HepG2 (cell line): ENCODE data around the gene RMDN2. TPM values are rescaled to one million over a fixed set of nuclear protein-coding genes. Genes with fewer than 3 reads are reported as not detected.
A peak's percentile ranks its signal among the peaks of the same experiment; 100 is the strongest.

Experiments used
- ATAD3A ChIP-seq: sonication (generic); formaldehyde crosslinking; IDR thresholded peaks from 2 replicates; pipeline ENCODE4 v1.4.0; 2020; ENCODE audit warnings: missing genetic modification reagents
- ATF1 ChIP-seq: IDR thresholded peaks from 2 replicates; pipeline ENCODE4 v1.6.1; 2016; ENCODE audit warnings: mild to moderate bottlenecking, control low read depth
- BRD4 ChIP-seq: sonication (generic); formaldehyde crosslinking; IDR thresholded peaks from 2 replicates; pipeline ENCODE4 v1.4.0; 2020; ENCODE audit warnings: missing genetic modification reagents
- CHD2 ChIP-seq: IDR thresholded peaks from 2 replicates; pipeline ENCODE4 v1.6.1; 2011; ENCODE audit warnings: low read depth, low read length, improper control_type of control experiment
- GATAD1 ChIP-seq: IDR thresholded peaks from 2 replicates; pipeline ENCODE4 v1.6.1; 2016; ENCODE audit warnings: missing genetic modification reagents, missing compliant biosample characterization
- GLI4 ChIP-seq: sonication (generic); formaldehyde crosslinking; IDR thresholded peaks from 2 replicates; pipeline ENCODE4 v1.5.1; 2020; ENCODE audit warnings: missing genetic modification reagents, mild to moderate bottlenecking, moderate library complexity, borderline replicate concordance
- HDAC6 ChIP-seq: fragments of 200-600 bp; sonication (generic); IDR thresholded peaks from 2 replicates; pipeline ENCODE4 v1.7.0; 2017; ENCODE audit warnings: mild to moderate bottlenecking, antibody characterized with exemption, low read length, low read depth
- IRF9 ChIP-seq: sonication (generic); formaldehyde crosslinking; IDR thresholded peaks from 2 replicates; pipeline ENCODE4 v1.8.0; 2022; ENCODE audit warnings: missing genetic modification reagents, mild to moderate bottlenecking, borderline replicate concordance
- NR1H2 ChIP-seq: sonication (generic); formaldehyde crosslinking; IDR thresholded peaks from 2 replicates; pipeline ENCODE4 v1.8.1; 2022; ENCODE audit warnings: low read depth, missing genetic modification reagents, borderline replicate concordance
- RAD51 ChIP-seq: fragments of 450-650 bp; IDR thresholded peaks from 2 replicates; pipeline ENCODE4 v1.6.1; 2016; ENCODE audit warnings: borderline replicate concordance
- SOX13 ChIP-seq, 3 experiments: fragments of 450-650 bp in 1 of 3; sonication (generic) in 1 of 3; formaldehyde crosslinking in 1 of 3; IDR thresholded peaks in 2 of 3; conservative IDR thresholded peaks in 1 of 3; 2 replicates each; pipeline versions ENCODE4 v1.5.0 to v1.6.1; 2016 to 2020; ENCODE audit warnings: antibody characterized with exemption in 1 of 3, mild to moderate bottlenecking in 1 of 3, missing compliant biosample characterization in 1 of 3, missing genetic modification reagents in 1 of 3, moderate library complexity in 1 of 3
- ZFX ChIP-seq: sonication (generic); formaldehyde crosslinking; IDR thresholded peaks from 2 replicates; pipeline ENCODE4 v1.4.0; 2020; ENCODE audit warnings: mild to moderate bottlenecking, low read depth, missing genetic modification reagents, moderate library complexity
- ZNF101 ChIP-seq: sonication (generic); formaldehyde crosslinking; IDR thresholded peaks from 2 replicates; pipeline ENCODE4 v1.4.0; 2020; ENCODE audit warnings: mild to moderate bottlenecking, low read depth, missing genetic modification reagents, borderline replicate concordance
- ZNF383 ChIP-seq: sonication (generic); formaldehyde crosslinking; IDR thresholded peaks from 2 replicates; pipeline ENCODE4 v1.4.0; 2020; ENCODE audit warnings: missing genetic modification reagents, mild to moderate bottlenecking, borderline replicate concordance
- ZNF616 ChIP-seq: sonication (generic); formaldehyde crosslinking; IDR thresholded peaks from 2 replicates; pipeline ENCODE4 v1.5.0; 2020; ENCODE audit warnings: low read depth, mild to moderate bottlenecking, missing genetic modification reagents
- ZNF709 ChIP-seq: sonication (generic); formaldehyde crosslinking; IDR thresholded peaks from 2 replicates; pipeline ENCODE4 v1.5.0; 2020; ENCODE audit warnings: mild to moderate bottlenecking, missing genetic modification reagents
- ZNF768 ChIP-seq: sonication (generic); formaldehyde crosslinking; IDR thresholded peaks from 2 replicates; pipeline ENCODE4 v1.4.0; 2020; ENCODE audit warnings: missing genetic modification reagents
- polyA plus RNA-seq, 8 experiments: library from polyadenylated mRNA; depleted of rRNA in 3 of 8; stranded (reverse) in 7 of 8; unstranded in 1 of 8; fragments of >200 nt; fragmentation: Illumina TruSeq in 4 of 8; extraction: Trizol in 4 of 8; gene quantifications; 2 replicates each; pipeline versions ENCODE4 v1.2.1 to v1.2.3, GENCODE V29; 2011 to 2016; ENCODE audit warnings: low read depth in 4 of 8, missing spikeins in 1 of 8, mixed read lengths in 1 of 8; ENCODE audit not compliant: insufficient read depth in 1 of 8
- total RNA-seq, 5 experiments: library from RNA; depleted of rRNA; stranded (reverse); fragments of >200 nt; fragmentation: Illumina TruSeq; extraction: Trizol; gene quantifications; 2 replicates each; pipeline ENCODE4 v1.2.3, GENCODE V29; 2016; ENCODE audit warnings: low read depth in 1 of 5
- TF ChIP-seq, protein P1 (sequence below): sonication (generic); formaldehyde crosslinking; conservative IDR thresholded peaks from 2 replicates; pipeline ENCODE4 v1.4.0; 2020; ENCODE audit warnings: missing genetic modification reagents
- TF ChIP-seq, protein P2 (sequence below): sonication (generic); formaldehyde crosslinking; IDR thresholded peaks from 2 replicates; pipeline ENCODE4 v1.5.0; 2020; ENCODE audit warnings: mild to moderate bottlenecking, missing genetic modification reagents, moderate library complexity
- TF ChIP-seq, protein P3 (sequence below): sonication (generic); formaldehyde crosslinking; IDR thresholded peaks from 2 replicates; pipeline ENCODE4 v1.4.0; 2020; ENCODE audit warnings: missing genetic modification reagents
- TF ChIP-seq, protein P4 (sequence below): sonication (generic); formaldehyde crosslinking; IDR thresholded peaks from 2 replicates; pipeline ENCODE4 v1.5.1; 2020; ENCODE audit warnings: missing genetic modification reagents, mild to moderate bottlenecking, borderline replicate concordance

RMDN2 gene
- total and polyA plus RNA-seq, 2 of the 13 experiments (the other 11 are each of a cell fraction or from before 2014, with no cell fraction given) = 2.3 to 8.9 TPM

DNA sequence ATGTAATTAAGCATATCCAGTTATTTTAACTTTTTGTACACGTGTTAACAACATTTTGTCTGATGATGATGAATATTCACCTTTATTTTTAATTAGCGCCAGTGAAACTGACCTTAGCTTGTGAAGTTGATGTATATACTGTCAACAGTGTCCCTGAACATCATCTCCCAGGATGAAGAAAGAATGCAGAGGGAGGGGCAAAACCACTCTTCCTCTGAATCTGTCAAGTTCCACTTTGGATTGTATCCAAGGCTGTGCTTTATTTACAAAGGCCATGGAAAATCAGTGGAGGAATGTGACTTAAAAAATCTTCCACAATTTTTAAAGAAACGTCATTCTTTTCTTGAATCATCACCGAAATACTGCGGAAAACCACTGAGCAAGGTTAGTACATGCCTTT lies 4.5 kb upstream of the RMDN2 start (continued):
- peak; percentile 52; the same call in 1 of the 2 replicates for TF ChIP-seq ATF1 (CRISPR knock-in tag)
- no peak for TF ChIP-seq RAD51
- TF ChIP-seq HDAC6 = no peak
- TF ChIP-seq, protein P1, sequence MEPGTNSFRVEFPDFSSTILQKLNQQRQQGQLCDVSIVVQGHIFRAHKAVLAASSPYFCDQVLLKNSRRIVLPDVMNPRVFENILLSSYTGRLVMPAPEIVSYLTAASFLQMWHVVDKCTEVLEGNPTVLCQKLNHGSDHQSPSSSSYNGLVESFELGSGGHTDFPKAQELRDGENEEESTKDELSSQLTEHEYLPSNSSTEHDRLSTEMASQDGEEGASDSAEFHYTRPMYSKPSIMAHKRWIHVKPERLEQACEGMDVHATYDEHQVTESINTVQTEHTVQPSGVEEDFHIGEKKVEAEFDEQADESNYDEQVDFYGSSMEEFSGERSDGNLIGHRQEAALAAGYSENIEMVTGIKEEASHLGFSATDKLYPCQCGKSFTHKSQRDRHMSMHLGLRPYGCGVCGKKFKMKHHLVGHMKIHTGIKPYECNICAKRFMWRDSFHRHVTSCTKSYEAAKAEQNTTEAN = no peak
- TF ChIP-seq, protein P2, sequence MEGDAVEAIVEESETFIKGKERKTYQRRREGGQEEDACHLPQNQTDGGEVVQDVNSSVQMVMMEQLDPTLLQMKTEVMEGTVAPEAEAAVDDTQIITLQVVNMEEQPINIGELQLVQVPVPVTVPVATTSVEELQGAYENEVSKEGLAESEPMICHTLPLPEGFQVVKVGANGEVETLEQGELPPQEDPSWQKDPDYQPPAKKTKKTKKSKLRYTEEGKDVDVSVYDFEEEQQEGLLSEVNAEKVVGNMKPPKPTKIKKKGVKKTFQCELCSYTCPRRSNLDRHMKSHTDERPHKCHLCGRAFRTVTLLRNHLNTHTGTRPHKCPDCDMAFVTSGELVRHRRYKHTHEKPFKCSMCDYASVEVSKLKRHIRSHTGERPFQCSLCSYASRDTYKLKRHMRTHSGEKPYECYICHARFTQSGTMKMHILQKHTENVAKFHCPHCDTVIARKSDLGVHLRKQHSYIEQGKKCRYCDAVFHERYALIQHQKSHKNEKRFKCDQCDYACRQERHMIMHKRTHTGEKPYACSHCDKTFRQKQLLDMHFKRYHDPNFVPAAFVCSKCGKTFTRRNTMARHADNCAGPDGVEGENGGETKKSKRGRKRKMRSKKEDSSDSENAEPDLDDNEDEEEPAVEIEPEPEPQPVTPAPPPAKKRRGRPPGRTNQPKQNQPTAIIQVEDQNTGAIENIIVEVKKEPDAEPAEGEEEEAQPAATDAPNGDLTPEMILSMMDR = no peak
- TF ChIP-seq ZNF709 (CRISPR knock-in tag) = no peak
- peak; percentile 61; the same call in 1 of the 2 replicates for TF ChIP-seq GATAD1
- TF ChIP-seq SOX13 (IDR thresholded peaks at IDR 0.05) = 0 out of 2 replicates have a peak, but pooled peaks have one; percentile 28
- peak in 1 of 2 experiments; percentile 89; a peak in 2 of 4 replicates for TF ChIP-seq SOX13 (CRISPR knock-in tag; conservative IDR thresholded peaks at IDR 0.05 in 1 of 2, IDR thresholded peaks at IDR 0.05 in 1 of 2)
- TF ChIP-seq ZNF616 (CRISPR knock-in tag) = no peak
- TF ChIP-seq CHD2 = no peak
- TF ChIP-seq BRD4 (CRISPR knock-in tag) = no peak
- TF ChIP-seq ATAD3A (CRISPR knock-in tag) = no peak
- no peak for TF ChIP-seq NR1H2
- TF ChIP-seq ZNF101 (CRISPR knock-in tag) = no peak
- TF ChIP-seq, protein P3, sequence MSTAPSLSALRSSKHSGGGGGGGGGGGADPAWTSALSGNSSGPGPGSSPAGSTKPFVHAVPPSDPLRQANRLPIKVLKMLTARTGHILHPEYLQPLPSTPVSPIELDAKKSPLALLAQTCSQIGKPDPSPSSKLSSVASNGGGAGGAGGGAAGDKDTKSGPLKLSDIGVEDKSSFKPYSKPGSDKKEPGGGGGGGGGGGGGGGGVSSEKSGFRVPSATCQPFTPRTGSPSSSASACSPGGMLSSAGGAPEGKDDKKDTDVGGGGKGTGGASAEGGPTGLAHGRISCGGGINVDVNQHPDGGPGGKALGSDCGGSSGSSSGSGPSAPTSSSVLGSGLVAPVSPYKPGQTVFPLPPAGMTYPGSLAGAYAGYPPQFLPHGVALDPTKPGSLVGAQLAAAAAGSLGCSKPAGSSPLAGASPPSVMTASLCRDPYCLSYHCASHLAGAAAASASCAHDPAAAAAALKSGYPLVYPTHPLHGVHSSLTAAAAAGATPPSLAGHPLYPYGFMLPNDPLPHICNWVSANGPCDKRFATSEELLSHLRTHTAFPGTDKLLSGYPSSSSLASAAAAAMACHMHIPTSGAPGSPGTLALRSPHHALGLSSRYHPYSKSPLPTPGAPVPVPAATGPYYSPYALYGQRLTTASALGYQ (CRISPR knock-in tag) = peak; percentile 81
- TF ChIP-seq, protein P4, sequence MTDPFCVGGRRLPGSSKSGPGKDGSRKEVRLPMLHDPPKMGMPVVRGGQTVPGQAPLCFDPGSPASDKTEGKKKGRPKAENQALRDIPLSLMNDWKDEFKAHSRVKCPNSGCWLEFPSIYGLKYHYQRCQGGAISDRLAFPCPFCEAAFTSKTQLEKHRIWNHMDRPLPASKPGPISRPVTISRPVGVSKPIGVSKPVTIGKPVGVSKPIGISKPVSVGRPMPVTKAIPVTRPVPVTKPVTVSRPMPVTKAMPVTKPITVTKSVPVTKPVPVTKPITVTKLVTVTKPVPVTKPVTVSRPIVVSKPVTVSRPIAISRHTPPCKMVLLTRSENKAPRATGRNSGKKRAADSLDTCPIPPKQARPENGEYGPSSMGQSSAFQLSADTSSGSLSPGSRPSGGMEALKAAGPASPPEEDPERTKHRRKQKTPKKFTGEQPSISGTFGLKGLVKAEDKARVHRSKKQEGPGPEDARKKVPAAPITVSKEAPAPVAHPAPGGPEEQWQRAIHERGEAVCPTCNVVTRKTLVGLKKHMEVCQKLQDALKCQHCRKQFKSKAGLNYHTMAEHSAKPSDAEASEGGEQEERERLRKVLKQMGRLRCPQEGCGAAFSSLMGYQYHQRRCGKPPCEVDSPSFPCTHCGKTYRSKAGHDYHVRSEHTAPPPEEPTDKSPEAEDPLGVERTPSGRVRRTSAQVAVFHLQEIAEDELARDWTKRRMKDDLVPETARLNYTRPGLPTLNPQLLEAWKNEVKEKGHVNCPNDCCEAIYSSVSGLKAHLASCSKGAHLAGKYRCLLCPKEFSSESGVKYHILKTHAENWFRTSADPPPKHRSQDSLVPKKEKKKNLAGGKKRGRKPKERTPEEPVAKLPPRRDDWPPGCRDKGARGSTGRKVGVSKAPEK (CRISPR knock-in tag) = no peak
- no peak for TF ChIP-seq ZNF383 (CRISPR knock-in tag)
- TF ChIP-seq ZFX (CRISPR knock-in tag) = no peak
- TF ChIP-seq IRF9 (CRISPR knock-in tag) = no peak
- no peak for TF ChIP-seq ZNF768 (CRISPR knock-in tag)
- no peak for TF ChIP-seq GLI4 (CRISPR knock-in tag)
